ENCODE data around the gene QKI.
A peak's percentile ranks its signal among the peaks of the same experiment; 100 is the strongest.

The QKI gene

GRCh38 chr6:163460307-163460782 is 45.8 kb downstream of the QKI start:
- TF ChIP-seq CTCF (IDR thresholded peaks at IDR 0.05; ENCODE audit: low read depth, low read length): no peak
- DNase-seq (ENCODE audit: low read depth in 2 of 2): peak; percentile 43 to 75
- H3K4me3 ChIP-seq (replicated peaks in 1 of 2; ENCODE audit: low read depth in 2 of 2, low read length in 2 of 2): peak overlapping the region; percentile 19 to 48

- H3K4me3 ChIP-seq (replicated peaks in 1 of 2; ENCODE audit: low read depth in 2 of 2, low read length in 2 of 2): no peak overlapping the region
- TF ChIP-seq CTCF (IDR thresholded peaks at IDR 0.05; ENCODE audit: low read depth, low read length): no peak
- DNase-seq (ENCODE audit: low read depth in 2 of 2): peak in 1 of 2 donors; percentile 11
Measured at GRCh38 chr6:163461696-163462095, 47.2 kb downstream of the QKI start.

GRCh38 chr6:163463180-163463579 is 48.7 kb downstream of the QKI start:
- no peak for TF ChIP-seq CTCF (IDR thresholded peaks at IDR 0.05; ENCODE audit: low read depth, low read length)
- no peak for DNase-seq (ENCODE audit: low read depth in 2 of 2)
- no peak overlapping the region for H3K4me3 ChIP-seq (replicated peaks in 1 of 2; ENCODE audit: low read depth in 2 of 2, low read length in 2 of 2)

- TF ChIP-seq CTCF (IDR thresholded peaks at IDR 0.05; ENCODE audit: low read depth, low read length): no peak
- H3K4me3 ChIP-seq (replicated peaks in 1 of 2; ENCODE audit: low read depth in 2 of 2, low read length in 2 of 2): no peak overlapping the region
- no peak for DNase-seq (ENCODE audit: low read depth in 2 of 2)
Measured at GRCh38 chr6:163463795-163464194, 49.3 kb downstream of the QKI start.

GRCh38 chr6:163466839-163467390 is 52.4 kb downstream of the QKI start:
- no peak for DNase-seq (ENCODE audit: low read depth in 2 of 2)
- H3K4me3 ChIP-seq (replicated peaks in 1 of 2; ENCODE audit: low read depth in 2 of 2, low read length in 2 of 2): no peak overlapping the region
- TF ChIP-seq CTCF (IDR thresholded peaks at IDR 0.05; ENCODE audit: low read depth, low read length): no peak

- no peak for DNase-seq (ENCODE audit: low read depth in 2 of 2)
- no peak for TF ChIP-seq CTCF (IDR thresholded peaks at IDR 0.05; ENCODE audit: low read depth, low read length)
- no peak overlapping the region for H3K4me3 ChIP-seq (replicated peaks in 1 of 2; ENCODE audit: low read depth in 2 of 2, low read length in 2 of 2)
Measured at GRCh38 chr6:163468738-163469137, 54.2 kb downstream of the QKI start.

- no peak for TF ChIP-seq CTCF (IDR thresholded peaks at IDR 0.05; ENCODE audit: low read depth, low read length)
- no peak overlapping the region for H3K4me3 ChIP-seq (replicated peaks in 1 of 2; ENCODE audit: low read depth in 2 of 2, low read length in 2 of 2)
- no peak for DNase-seq (ENCODE audit: low read depth in 2 of 2)
Measured at GRCh38 chr6:163469459-163469985, 55.0 kb downstream of the QKI start.

Measured in cardiac fibroblast (primary cell).